ENCODE measurements around the gene TTPAL. TPM values are rescaled to one million over a fixed set of nuclear protein-coding genes. Genes with fewer than 3 reads are reported as not detected.

Gene TTPAL
- total and polyA plus RNA-seq, 10 of the 15 experiments (the other 5 are each of a cell fraction or from before 2014, with no cell fraction given) = 4.0 to 24.0 (median 9.3) TPM

- TF ChIP-seq REST (IDR thresholded peaks at IDR 0.05; ENCODE audit: low read depth, low read length) (no peak), CHD4 (IDR thresholded peaks at IDR 0.05) (no peak), ZNF592 (IDR thresholded peaks at IDR 0.05) (no peak), RAD51 (IDR thresholded peaks at IDR 0.05) (no peak), HDAC2 (IDR thresholded peaks at IDR 0.05) (no peak), FOXM1 (IDR thresholded peaks at IDR 0.05; ENCODE audit: low read depth, low read length) (no peak), MTA3 (IDR thresholded peaks at IDR 0.05; ENCODE audit: borderline replicate concordance, low read length) (no peak), MEF2B (IDR thresholded peaks at IDR 0.05; ENCODE audit: partially characterized antibody, poor library complexity, severe bottlenecking) (peak; percentile 85), SUPT20H (IDR thresholded peaks at IDR 0.05; ENCODE audit: borderline replicate concordance, control insufficient read depth, low read depth, low read length) (no peak), STAT1 (conservative IDR thresholded peaks at IDR 0.05) (no peak), KAT2A (conservative IDR thresholded peaks at IDR 0.05; ENCODE audit: control insufficient read depth, low read depth, low read length) (no peak), TCF3 (IDR thresholded peaks at IDR 0.05; ENCODE audit: borderline replicate concordance, insufficient read depth, low read depth, low read length) (no peak), NR2F1 (conservative IDR thresholded peaks at IDR 0.05) (peak; percentile 58; the same call in 1 of the 2 replicates), IKZF1 (conservative IDR thresholded peaks at IDR 0.05) (0 out of 2 replicates have a peak, but pooled peaks have one; percentile 12), TCF12 (IDR thresholded peaks at IDR 0.05; ENCODE audit: low read depth, low read length) (0 out of 2 replicates have a peak, but pooled peaks have one; percentile 11), TBL1XR1 (IDR thresholded peaks at IDR 0.05; ENCODE audit: low read depth, low read length) (no peak), SMAD5 (IDR thresholded peaks at IDR 0.05; ENCODE audit: low read depth) (no peak), FOS (IDR thresholded peaks at IDR 0.05; ENCODE audit: borderline replicate concordance, extremely low read depth, insufficient read length) (no peak), DPF2 (IDR thresholded peaks at IDR 0.05) (0 out of 2 replicates have a peak, but pooled peaks have one; percentile 20), NR2C2 (IDR thresholded peaks at IDR 0.05; ENCODE audit: borderline replicate concordance, control insufficient read depth, insufficient read length, low read depth) (no peak), CREB1 (IDR thresholded peaks at IDR 0.05; ENCODE audit: low read depth) (no peak), ATF3 (IDR thresholded peaks at IDR 0.05; ENCODE audit: borderline replicate concordance, extremely low read depth, low read depth, low read length) (no peak)
Measured at GRCh38 chr20:44479643-44480042, 4.0 kb downstream of the TTPAL start (continued).

All from GM12878 (cell line).